GM19395 (cell line): ENCODE results near the gene ARID4B.
A peak's percentile ranks its signal among the peaks of the same experiment; 100 is the strongest.

Source experiments
- ATAC-seq: cut with Tn5 transposase; IDR thresholded peaks from one replicate; pipeline ENCODE4 v1.9.1; 2021; ENCODE audit warnings: mild to moderate bottlenecking, moderate library complexity; ENCODE audit not compliant: unreplicated experiment

ARID4B gene

GRCh38 chr1:235129774-235130570 lies 198.0 kb downstream of the ARID4B start:
- ATAC-seq, result no peak

DNA sequence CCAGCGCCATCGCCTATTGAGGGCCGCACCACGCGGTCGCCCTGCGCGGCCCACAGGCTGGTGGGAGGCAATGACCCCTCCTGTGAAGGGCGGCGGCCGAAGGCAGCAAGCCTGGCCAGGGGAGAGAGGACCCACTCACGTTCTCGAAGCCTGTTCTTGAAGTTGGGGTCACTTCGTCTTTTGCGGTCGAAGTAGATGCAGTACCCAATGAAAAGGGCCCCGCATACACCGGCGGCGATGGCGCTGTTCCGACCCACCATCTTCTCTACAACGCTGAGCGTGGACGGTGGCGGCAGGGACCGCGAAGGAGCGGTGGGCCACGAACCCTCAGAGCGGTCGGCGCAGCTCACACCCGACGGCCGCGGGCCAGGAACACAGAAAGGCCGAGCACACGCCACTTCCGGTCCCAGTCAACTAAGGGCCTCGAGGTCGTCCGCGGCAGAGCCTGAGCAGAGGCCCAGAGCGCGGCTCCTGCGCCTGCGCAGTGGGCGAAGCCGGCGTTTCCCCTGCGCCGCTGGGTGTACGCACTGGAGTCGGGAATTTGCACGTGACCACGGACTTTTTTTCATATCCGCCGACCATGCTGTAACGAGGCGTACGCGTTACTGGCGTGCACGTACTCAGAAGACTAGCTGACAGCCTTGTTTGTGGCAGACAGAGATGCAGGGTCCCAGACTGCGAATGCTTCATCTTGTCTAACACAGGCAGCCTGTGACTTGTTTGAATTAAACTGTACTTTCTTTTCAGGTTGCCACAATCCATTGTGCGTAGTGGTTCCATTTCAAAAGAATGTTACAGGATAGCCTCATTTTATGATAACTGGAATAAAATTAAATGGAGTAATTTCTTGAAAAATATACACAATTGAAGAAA lies 199.3 kb downstream of the ARID4B start, which contains the start of gene TOMM20:
TOMM20 (minus strand) TSS at position 382 of the 873 bp plus-strand sequence; CDS start at position 260, 122 bp downstream.
- peak; percentile 96 for ATAC-seq

DNA sequence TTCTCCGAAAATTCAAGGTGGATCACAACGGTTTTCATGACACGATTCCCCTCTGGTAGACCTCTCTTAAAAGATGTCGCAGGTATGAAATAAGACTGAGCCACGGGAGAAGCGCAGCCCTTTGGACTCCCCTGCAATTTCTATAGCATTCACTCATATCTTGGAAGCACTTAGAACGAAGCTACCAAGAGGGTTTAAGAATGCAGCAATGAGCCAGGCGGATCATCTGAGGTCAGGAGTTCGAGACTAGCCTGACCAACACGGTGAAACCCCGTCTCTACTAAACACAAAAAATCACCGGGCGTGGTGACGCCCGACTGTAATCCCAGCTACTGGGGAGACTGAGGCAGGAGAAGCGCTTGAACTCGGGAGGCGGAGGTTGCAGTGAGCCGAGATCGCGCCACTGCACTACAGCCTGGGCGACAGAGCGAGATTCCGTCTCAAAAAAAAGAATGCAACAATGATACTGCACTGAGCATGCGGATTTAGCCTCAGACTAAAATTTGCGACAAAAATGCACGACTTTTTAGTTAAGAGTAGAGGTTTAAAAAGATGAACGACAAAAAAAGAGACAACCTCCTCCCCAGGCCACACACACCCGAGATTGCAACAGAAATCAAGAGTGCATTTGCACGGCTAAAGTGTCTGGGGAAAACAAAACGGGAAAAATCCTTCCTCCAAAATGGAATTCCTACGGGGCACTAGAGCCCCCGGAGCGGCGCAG lies 200.1 kb downstream of the ARID4B start:
- no peak for ATAC-seq

DNA sequence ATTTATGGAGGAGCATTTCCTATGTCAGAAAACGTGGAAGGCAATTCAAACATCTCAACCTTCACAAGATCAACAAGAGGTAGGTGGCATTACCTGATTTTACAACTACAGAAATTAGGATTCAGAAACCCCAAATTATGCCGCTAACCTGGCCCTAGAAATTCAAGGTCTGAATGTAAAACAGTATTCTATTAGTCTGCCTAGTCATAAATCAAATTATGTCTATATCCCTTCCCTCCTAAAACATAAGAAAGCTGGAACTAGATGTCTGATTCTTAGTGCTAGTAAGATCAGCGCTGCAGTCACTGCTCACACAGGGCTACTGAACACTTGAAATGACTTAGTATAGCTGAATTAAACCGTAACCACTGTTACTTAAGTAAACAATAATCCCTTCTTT lies 200.8 kb downstream of the ARID4B start:
- no peak for ATAC-seq

DNA sequence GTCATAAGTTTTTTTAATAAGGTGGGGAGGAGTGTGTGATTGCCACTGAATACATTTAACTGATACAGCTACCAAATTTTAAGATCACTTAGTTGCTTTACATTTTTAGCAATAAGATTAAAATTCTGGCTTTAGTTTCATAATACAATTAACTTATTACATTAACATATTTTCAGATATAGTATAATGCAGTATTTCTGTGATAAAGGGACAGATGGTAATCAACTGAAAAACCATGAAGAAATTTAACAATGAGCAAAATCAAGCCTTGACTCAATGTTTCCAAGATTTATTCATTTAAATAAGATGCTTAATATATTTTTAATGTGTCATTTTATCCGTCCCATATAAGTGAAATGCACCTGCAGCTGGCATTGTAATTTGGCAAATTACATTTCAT lies 203.3 kb downstream of the ARID4B start:
- no peak for ATAC-seq

DNA sequence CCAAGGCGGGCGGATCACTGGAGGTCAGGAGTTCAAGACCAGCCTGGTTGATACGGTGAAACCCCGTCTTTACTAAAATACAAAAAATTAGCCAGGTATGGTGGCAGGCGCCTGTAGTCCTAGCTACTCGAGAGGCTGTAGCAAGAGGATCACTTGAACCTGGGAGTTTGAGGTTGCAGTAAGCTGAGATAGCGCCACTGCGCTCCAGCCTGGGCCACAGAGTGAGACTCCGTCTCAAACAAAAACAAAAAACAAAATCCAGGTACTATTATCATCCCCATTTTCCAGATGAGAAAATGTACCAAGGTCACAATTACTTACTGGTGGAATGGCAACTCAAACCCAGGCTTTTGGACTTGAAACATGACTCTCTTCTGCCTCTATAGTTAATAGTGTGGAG lies 203.9 kb downstream of the ARID4B start:
- no peak for ATAC-seq

GRCh38 chr1:235122348-235122747 lies 205.6 kb downstream of the ARID4B start:
- ATAC-seq, result no peak
